ENCODE results near the gene OSBP2. TPM values are rescaled to one million over a fixed set of nuclear protein-coding genes. Genes with fewer than 3 reads are reported as not detected.

Gene OSBP2
- total and polyA plus RNA-seq, 2 experiments from 2014 or later, result 2.1 to 2.9 TPM

GRCh38 chr22:30873086-30873650 lies 178.5 kb downstream of the OSBP2 start (continued):
- TF ChIP-seq, protein P1, sequence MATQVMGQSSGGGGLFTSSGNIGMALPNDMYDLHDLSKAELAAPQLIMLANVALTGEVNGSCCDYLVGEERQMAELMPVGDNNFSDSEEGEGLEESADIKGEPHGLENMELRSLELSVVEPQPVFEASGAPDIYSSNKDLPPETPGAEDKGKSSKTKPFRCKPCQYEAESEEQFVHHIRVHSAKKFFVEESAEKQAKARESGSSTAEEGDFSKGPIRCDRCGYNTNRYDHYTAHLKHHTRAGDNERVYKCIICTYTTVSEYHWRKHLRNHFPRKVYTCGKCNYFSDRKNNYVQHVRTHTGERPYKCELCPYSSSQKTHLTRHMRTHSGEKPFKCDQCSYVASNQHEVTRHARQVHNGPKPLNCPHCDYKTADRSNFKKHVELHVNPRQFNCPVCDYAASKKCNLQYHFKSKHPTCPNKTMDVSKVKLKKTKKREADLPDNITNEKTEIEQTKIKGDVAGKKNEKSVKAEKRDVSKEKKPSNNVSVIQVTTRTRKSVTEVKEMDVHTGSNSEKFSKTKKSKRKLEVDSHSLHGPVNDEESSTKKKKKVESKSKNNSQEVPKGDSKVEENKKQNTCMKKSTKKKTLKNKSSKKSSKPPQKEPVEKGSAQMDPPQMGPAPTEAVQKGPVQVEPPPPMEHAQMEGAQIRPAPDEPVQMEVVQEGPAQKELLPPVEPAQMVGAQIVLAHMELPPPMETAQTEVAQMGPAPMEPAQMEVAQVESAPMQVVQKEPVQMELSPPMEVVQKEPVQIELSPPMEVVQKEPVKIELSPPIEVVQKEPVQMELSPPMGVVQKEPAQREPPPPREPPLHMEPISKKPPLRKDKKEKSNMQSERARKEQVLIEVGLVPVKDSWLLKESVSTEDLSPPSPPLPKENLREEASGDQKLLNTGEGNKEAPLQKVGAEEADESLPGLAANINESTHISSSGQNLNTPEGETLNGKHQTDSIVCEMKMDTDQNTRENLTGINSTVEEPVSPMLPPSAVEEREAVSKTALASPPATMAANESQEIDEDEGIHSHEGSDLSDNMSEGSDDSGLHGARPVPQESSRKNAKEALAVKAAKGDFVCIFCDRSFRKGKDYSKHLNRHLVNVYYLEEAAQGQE (IDR thresholded peaks at IDR 0.05; ENCODE audit: unreplicated experiment), result no peak
- no peak for TF ChIP-seq POLR2AphosphoS5 (IDR thresholded peaks at IDR 0.05; ENCODE audit: low read depth)
- TF ChIP-seq ZNF114 (CRISPR knock-in tag; IDR thresholded peaks at IDR 0.05), result no peak
- TF ChIP-seq CREB1 (CRISPR knock-in tag; IDR thresholded peaks at IDR 0.05; ENCODE audit: low read depth), result no peak
- TF ChIP-seq EZH2phosphoT487 (IDR thresholded peaks at IDR 0.05; ENCODE audit: unreplicated experiment), result no peak
- no peak for TF ChIP-seq ZNF331 (CRISPR knock-in tag; IDR thresholded peaks at IDR 0.05; ENCODE audit: low read depth)
- TF ChIP-seq JUNB (IDR thresholded peaks at IDR 0.05; ENCODE audit: unreplicated experiment), result no peak
- no peak for TF ChIP-seq NANOG (IDR thresholded peaks at IDR 0.05; ENCODE audit: borderline replicate concordance)
- TF ChIP-seq, protein P2, sequence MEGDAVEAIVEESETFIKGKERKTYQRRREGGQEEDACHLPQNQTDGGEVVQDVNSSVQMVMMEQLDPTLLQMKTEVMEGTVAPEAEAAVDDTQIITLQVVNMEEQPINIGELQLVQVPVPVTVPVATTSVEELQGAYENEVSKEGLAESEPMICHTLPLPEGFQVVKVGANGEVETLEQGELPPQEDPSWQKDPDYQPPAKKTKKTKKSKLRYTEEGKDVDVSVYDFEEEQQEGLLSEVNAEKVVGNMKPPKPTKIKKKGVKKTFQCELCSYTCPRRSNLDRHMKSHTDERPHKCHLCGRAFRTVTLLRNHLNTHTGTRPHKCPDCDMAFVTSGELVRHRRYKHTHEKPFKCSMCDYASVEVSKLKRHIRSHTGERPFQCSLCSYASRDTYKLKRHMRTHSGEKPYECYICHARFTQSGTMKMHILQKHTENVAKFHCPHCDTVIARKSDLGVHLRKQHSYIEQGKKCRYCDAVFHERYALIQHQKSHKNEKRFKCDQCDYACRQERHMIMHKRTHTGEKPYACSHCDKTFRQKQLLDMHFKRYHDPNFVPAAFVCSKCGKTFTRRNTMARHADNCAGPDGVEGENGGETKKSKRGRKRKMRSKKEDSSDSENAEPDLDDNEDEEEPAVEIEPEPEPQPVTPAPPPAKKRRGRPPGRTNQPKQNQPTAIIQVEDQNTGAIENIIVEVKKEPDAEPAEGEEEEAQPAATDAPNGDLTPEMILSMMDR (conservative IDR thresholded peaks at IDR 0.05; ENCODE audit: low read depth in 2 of 2), result no peak
- no peak for TF ChIP-seq ETS1 (IDR thresholded peaks at IDR 0.05)
- TF ChIP-seq EZH2 (IDR thresholded peaks at IDR 0.05; ENCODE audit: low read depth, unreplicated experiment), result no peak
- no peak for TF ChIP-seq STAT1 (IDR thresholded peaks at IDR 0.05; ENCODE audit: unreplicated experiment)

- Mint-ChIP-seq H3K9me3 (no peaks in the 10 kb centered on the region), H3K27me3 (ENCODE audit: insufficient read depth, low read depth, poor library complexity) (peaks cover 2% of the 10 kb centered on the region)
- H3K27me3 ChIP-seq (ENCODE audit: insufficient read depth), result no peaks in the 10 kb centered on the region
- TF ChIP-seq EZH2phosphoT487 (IDR thresholded peaks at IDR 0.05; ENCODE audit: unreplicated experiment), result no peak
- TF ChIP-seq, protein P3, sequence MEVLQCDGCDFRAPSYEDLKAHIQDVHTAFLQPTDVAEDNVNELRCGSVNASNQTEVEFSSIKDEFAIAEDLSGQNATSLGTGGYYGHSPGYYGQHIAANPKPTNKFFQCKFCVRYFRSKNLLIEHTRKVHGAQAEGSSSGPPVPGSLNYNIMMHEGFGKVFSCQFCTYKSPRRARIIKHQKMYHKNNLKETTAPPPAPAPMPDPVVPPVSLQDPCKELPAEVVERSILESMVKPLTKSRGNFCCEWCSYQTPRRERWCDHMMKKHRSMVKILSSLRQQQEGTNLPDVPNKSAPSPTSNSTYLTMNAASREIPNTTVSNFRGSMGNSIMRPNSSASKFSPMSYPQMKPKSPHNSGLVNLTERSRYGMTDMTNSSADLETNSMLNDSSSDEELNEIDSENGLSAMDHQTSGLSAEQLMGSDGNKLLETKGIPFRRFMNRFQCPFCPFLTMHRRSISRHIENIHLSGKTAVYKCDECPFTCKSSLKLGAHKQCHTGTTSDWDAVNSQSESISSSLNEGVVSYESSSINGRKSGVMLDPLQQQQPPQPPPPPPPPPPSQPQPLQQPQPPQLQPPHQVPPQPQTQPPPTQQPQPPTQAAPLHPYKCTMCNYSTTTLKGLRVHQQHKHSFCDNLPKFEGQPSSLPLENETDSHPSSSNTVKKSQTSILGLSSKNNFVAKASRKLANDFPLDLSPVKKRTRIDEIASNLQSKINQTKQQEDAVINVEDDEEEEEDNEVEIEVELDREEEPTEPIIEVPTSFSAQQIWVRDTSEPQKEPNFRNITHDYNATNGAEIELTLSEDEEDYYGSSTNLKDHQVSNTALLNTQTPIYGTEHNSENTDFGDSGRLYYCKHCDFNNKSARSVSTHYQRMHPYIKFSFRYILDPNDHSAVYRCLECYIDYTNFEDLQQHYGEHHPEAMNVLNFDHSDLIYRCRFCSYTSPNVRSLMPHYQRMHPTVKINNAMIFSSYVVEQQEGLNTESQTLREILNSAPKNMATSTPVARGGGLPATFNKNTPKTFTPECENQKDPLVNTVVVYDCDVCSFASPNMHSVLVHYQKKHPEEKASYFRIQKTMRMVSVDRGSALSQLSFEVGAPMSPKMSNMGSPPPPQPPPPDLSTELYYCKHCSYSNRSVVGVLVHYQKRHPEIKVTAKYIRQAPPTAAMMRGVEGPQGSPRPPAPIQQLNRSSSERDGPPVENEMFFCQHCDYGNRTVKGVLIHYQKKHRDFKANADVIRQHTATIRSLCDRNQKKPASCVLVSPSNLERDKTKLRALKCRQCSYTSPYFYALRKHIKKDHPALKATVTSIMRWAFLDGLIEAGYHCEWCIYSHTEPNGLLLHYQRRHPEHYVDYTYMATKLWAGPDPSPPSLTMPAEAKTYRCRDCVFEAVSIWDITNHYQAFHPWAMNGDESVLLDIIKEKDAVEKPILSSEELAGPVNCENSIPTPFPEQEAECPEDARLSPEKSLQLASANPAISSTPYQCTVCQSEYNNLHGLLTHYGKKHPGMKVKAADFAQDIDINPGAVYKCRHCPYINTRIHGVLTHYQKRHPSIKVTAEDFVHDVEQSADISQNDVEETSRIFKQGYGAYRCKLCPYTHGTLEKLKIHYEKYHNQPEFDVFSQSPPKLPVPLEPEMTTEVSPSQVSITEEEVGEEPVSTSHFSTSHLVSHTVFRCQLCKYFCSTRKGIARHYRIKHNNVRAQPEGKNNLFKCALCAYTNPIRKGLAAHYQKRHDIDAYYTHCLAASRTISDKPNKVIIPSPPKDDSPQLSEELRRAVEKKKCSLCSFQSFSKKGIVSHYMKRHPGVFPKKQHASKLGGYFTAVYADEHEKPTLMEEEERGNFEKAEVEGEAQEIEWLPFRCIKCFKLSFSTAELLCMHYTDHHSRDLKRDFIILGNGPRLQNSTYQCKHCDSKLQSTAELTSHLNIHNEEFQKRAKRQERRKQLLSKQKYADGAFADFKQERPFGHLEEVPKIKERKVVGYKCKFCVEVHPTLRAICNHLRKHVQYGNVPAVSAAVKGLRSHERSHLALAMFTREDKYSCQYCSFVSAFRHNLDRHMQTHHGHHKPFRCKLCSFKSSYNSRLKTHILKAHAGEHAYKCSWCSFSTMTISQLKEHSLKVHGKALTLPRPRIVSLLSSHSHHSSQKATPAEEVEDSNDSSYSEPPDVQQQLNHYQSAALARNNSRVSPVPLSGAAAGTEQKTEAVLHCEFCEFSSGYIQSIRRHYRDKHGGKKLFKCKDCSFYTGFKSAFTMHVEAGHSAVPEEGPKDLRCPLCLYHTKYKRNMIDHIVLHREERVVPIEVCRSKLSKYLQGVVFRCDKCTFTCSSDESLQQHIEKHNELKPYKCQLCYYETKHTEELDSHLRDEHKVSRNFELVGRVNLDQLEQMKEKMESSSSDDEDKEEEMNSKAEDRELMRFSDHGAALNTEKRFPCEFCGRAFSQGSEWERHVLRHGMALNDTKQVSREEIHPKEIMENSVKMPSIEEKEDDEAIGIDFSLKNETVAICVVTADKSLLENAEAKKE (CRISPR knock-in tag; IDR thresholded peaks at IDR 0.05), result no peak
- TF ChIP-seq POLR2AphosphoS5 (IDR thresholded peaks at IDR 0.05; ENCODE audit: low read depth), result no peak
These were observed 179.0 kb downstream of the OSBP2 start for GRCh38 chr22:30873661-30874060.

More at GRCh38 chr22:30873661-30874060, 179.0 kb downstream of the OSBP2 start:
- no peaks in the 10 kb centered on the region for H3K36me3 Mint-ChIP-seq (ENCODE audit: low read depth)
- Histone ChIP-seq H3F3A (replicated peaks; ENCODE audit: low read depth) (no peaks in the 10 kb centered on the region), H3K36me3 (ENCODE audit: insufficient read depth) (no peaks in the 10 kb centered on the region), H2AFZ (no peak overlapping the region), H3K79me2 (replicated peaks; ENCODE audit: insufficient read depth) (no peaks in the 10 kb centered on the region), H3K4me2 (no peak overlapping the region), H3K4me1 (ENCODE audit: insufficient read depth) (no peaks in the 10 kb centered on the region), H4K20me1 (replicated peaks; ENCODE audit: insufficient read depth) (no peaks in the 10 kb centered on the region), H3K27ac (ENCODE audit: low read depth) (no peak overlapping the region), H3K4me3 (no peak overlapping the region), H3K9me2 (ENCODE audit: insufficient read depth) (no peaks in the 10 kb centered on the region)
- no peak for ATAC-seq
- DNase-seq (ENCODE audit: low spot score), result no peak
- no peak overlapping the region for H3K27ac Mint-ChIP-seq
- H3K4me3 Mint-ChIP-seq, result no peak overlapping the region
- H3K4me1 Mint-ChIP-seq, result peaks cover 3% of the 10 kb centered on the region
